Esophagus squamous epithelium (tissue), 5 donors: ENCODE results near the gene APLF. TPM values are rescaled to one million over a fixed set of nuclear protein-coding genes. Genes with fewer than 3 reads are reported as not detected.

Experiments
- DNase-seq: peaks from one replicate; lab custom pipeline; 2025; lab: John Stamatoyannopoulos, UW
- H3K27ac ChIP-seq, 4 donors: fragments of 200-600 bp; sonication (generic); one replicate each; pipeline ENCODE4 v1.5.1; 2016 to 2019; ENCODE audit warnings: mild to moderate bottlenecking in 1 of 4
- H3K27me3 ChIP-seq, 4 donors: fragments of 200-600 bp; sonication (generic); 1 replicate in 3 of 4; 2 replicates in 1 of 4; pipeline versions ENCODE4 v1.5.1 to v1.6.0; 2017 to 2021; ENCODE audit warnings: antibody characterized with exemption in 1 of 4
- H3K36me3 ChIP-seq, 3 donors: fragments of 200-600 bp; sonication (generic); one replicate each; pipeline ENCODE4 v1.5.1; 2016 to 2019
- H3K4me1 ChIP-seq, 3 donors: fragments of 200-600 bp; sonication (generic); one replicate each; pipeline ENCODE4 v1.5.1; 2017 to 2019
- H3K4me3 ChIP-seq, 4 donors: fragments of 200-600 bp; sonication (generic); 1 replicate in 3 of 4; 2 replicates in 1 of 4; pipeline ENCODE4 v1.5.1; 2016 to 2019; ENCODE audit warnings: mild to moderate bottlenecking in 2 of 4, moderate library complexity in 1 of 4
- H3K9me3 ChIP-seq, 3 donors: fragments of 200-600 bp; sonication (generic); one replicate each; pipeline ENCODE4 v1.5.1; 2016 to 2019
- POLR2A ChIP-seq, 4 donors: fragments of 450-650 bp; IDR thresholded peaks; one replicate each; pipeline ENCODE4 v1.6.1; 2017; ENCODE audit warnings: antibody characterized with exemption in 4 of 4, mild to moderate bottlenecking in 4 of 4, moderate library complexity in 3 of 4
- WGBS, 2 donors: methylation state at CpG; one replicate each; pipeline ENCODE4 v1.1.5; 2018; 5-methylcytosine and 5-hydroxymethylcytosine counted together
- intact Hi-C: fragments of 100-400 bp; cut with DNase I; formaldehyde crosslinking; loops from one replicate; pipeline ENCODE4 v1.15.0; 2022
- total RNA-seq, 4 donors: library from RNA; depleted of rRNA; stranded (reverse); fragments of >200 nt; gene quantifications; one replicate each; pipeline ENCODE4 v1.1.0, GENCODE V29; 2016
- TF ChIP-seq, protein P1 (sequence below), 6 experiments: fragments of 450-650 bp in 4 of 6; fragments of 200-600 bp in 2 of 6; sonication (generic) in 2 of 6; IDR thresholded peaks; one replicate each; pipeline ENCODE4 v1.5.1; 2016 to 2019; ENCODE audit warnings: antibody characterized with exemption in 6 of 6, mild to moderate bottlenecking in 4 of 6, moderate library complexity in 4 of 6
- donor health status: DM: yes; HTN: yes; CAD: no.

APLF gene
- total RNA-seq, 4 donors from 2014 or later = 3.2 to 9.5 (median 4.7) TPM

DNA sequence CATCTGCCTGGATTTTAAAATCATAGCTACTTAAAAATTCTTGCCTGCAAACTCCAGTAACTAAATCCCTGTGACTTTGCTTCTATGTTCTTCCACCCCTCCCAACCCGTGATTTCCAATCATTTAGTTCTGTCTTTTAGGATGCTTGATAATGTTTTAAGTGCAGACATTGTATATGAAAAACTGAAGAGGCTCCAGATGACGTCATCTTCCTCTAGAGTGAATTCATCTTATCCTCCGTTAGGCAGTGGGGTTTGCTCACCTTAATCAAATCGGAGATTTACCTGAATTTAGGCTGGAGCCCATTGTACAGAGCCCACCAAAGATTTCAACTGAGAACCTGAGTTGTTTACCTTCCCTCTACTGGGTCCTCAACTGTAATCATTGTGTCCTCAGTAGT, 11.2 kb upstream of the APLF start:
- Histone ChIP-seq H3K4me1 (no peaks in the 10 kb centered on the region), H3K27me3 (no peaks in the 10 kb centered on the region), H3K27ac (no peak overlapping the region), H3K36me3 (no peaks in the 10 kb centered on the region), H3K9me3 (no peaks in the 10 kb centered on the region), H3K4me3 (no peak overlapping the region)
- WGBS, 2 donors = 78 to 93% methylated on average over 4 of the region's 4 CpGs
- TF ChIP-seq, protein P1, sequence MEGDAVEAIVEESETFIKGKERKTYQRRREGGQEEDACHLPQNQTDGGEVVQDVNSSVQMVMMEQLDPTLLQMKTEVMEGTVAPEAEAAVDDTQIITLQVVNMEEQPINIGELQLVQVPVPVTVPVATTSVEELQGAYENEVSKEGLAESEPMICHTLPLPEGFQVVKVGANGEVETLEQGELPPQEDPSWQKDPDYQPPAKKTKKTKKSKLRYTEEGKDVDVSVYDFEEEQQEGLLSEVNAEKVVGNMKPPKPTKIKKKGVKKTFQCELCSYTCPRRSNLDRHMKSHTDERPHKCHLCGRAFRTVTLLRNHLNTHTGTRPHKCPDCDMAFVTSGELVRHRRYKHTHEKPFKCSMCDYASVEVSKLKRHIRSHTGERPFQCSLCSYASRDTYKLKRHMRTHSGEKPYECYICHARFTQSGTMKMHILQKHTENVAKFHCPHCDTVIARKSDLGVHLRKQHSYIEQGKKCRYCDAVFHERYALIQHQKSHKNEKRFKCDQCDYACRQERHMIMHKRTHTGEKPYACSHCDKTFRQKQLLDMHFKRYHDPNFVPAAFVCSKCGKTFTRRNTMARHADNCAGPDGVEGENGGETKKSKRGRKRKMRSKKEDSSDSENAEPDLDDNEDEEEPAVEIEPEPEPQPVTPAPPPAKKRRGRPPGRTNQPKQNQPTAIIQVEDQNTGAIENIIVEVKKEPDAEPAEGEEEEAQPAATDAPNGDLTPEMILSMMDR (IDR thresholded peaks at IDR 0.05) = no peak
- TF ChIP-seq POLR2A (IDR thresholded peaks at IDR 0.05) = no peak
- intact Hi-C loops = no loop called here
- DNase-seq = no peak

DNA sequence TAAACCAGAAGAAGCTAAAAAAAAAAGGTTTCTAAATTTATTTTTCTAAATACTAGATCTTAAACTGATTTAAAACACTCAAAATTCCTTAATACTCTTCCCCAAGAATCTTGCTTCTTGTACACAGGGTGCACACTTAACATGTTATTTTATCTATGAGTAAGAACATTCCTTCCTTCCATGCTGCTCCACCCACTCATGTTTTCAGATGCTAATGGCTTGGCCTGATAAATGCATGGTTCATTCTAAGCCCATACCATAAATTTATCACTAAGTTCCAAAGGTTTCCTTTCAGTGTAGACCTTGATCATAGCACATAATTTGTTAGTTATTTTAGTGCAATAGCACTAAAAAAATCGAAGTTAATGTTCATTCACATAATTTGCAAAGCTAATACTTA, 8.4 kb upstream of the APLF start:
- intact Hi-C loops = no loop called here
- no peak overlapping the region for H3K4me3 ChIP-seq
- H3K27me3 ChIP-seq = no peaks in the 10 kb centered on the region
- H3K9me3 ChIP-seq = no peaks in the 10 kb centered on the region
- no peak overlapping the region for H3K27ac ChIP-seq
- DNase-seq = no peak
- no peaks in the 10 kb centered on the region for H3K36me3 ChIP-seq
- TF ChIP-seq, protein P1 (IDR thresholded peaks at IDR 0.05) = no peak
- TF ChIP-seq POLR2A (IDR thresholded peaks at IDR 0.05) = no peak
- peaks cover 0 to 5% (median 0%) of the 10 kb centered on the region in 3 donors for H3K4me1 ChIP-seq
- 47 to 51% methylated on average over 1 of the region's 1 CpG for WGBS, 2 donors

DNA sequence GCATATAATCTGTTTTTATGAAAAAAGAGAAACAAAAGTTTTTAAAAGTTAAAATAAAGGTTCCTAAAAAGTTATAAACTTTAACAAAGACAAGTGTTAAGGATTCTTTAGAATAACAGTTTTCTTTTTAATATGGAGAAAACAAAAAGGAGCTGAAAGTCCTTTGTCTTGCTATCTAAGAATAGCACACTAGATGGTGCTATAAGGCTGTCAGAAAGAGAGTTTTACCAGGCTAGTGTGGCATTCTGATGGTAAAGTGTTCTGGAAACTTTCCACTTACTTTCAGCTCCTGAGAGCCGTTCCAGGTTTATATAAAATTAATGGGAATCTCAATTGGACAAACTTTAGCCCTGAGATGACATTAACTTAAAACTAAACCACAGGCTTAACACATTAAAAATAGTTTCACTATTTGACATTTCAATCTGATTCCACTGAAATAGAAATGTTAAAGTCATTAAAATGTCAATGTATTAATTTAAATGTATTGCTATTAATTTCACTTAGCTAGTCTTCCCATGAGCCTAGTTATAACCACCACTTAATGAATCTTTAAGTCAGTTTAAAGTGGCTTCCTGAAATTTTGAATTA, 4.0 kb upstream of the APLF start:
- H3K27me3 ChIP-seq = no peaks in the 10 kb centered on the region
- no peaks in the 10 kb centered on the region for H3K36me3 ChIP-seq
- H3K4me1 ChIP-seq = peaks cover 5 to 32% (median 11%) of the 10 kb centered on the region in 3 donors
- TF ChIP-seq, protein P1 (IDR thresholded peaks at IDR 0.05) = peak; percentile 40 to 80 (median 71)
- TF ChIP-seq POLR2A (IDR thresholded peaks at IDR 0.05) = no peak
- H3K4me3 ChIP-seq = no peak overlapping the region
- DNase-seq = no peak
- H3K9me3 ChIP-seq = no peaks in the 10 kb centered on the region
- 0 to 4% methylated on average over 1 of the region's 1 CpG for WGBS, 2 donors
- intact Hi-C loops = no loop called here
- no peak overlapping the region for H3K27ac ChIP-seq

DNA sequence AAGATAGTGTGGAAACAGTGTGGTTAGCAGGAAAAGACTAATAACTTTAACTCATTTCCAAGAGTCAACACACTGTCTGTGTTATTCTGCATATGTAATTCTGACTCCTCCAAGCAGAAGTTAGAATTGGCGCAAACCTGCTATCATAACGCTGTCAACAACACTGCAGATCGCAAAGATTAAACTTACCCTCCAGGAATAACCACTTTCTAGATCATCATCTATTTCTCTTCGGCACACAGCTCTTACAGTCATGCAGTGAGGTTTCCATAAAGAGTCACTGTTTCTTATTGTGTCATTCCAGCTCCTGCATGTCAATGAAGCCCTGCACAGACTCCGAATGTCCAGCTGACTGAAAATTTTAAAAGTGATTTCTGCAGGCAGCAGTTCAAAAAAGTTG, 2.7 kb upstream of the APLF start:
- Histone ChIP-seq H3K27me3 (no peaks in the 10 kb centered on the region), H3K36me3 (no peaks in the 10 kb centered on the region), H3K4me1 (peaks cover 6 to 45% (median 11%) of the 10 kb centered on the region in 3 donors), H3K27ac (no peak overlapping the region), H3K4me3 (no peak overlapping the region), H3K9me3 (no peaks in the 10 kb centered on the region)
- WGBS, 2 donors = 80 to 81% methylated on average over 5 of the region's 5 CpGs
- no peak for DNase-seq
- TF ChIP-seq POLR2A (IDR thresholded peaks at IDR 0.05) = no peak
- TF ChIP-seq, protein P1 (IDR thresholded peaks at IDR 0.05) = no peak
- intact Hi-C loops = no loop called here

DNA sequence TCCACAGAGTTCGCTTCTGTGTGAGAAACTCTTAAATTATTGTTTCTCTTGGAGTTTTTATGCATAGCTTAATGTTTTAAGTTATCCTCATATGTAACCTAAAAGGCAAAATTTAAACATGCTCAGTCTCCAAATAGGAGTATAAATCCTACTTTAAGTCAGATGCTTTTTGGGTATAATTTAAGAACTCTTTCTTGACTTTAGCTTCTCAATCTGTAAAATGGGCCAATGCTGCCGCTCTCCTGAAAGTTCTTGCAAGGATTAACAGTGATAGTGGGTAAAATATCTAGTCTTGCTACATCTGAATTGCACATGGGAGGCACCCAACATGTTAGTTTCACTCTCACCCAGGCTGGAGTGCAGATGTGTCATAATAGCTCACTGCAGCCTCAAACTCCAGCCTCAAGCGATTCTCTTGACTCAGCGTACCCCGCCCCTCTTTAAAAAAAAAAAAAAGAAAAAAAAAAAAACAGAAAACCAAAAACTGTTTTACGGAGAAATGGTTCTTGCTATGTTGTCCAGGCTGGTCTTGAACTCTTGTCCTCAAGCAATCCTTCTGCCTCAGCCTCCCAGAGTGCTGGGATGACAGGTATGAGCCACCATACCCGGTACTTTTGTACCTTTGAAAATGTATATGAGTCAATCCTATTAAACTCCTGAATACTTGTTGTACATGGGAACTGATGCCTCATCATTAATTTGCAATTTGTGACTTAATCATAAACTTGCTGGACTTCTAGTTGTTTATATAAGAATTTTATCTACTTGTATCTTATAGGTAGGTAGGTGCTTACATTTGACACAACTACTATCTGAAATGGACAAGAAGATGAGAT, 2.1 kb upstream of the APLF start:
- H3K4me3 ChIP-seq = no peak overlapping the region
- no peaks in the 10 kb centered on the region for H3K9me3 ChIP-seq
- peak overlapping the region; percentile 95 to 98 (median 96) for H3K27ac ChIP-seq
- DNase-seq = no peak
- peaks cover 6 to 50% (median 11%) of the 10 kb centered on the region in 3 donors for H3K4me1 ChIP-seq
- intact Hi-C loops = no loop called here
- 45 to 53% methylated on average over 7 of the region's 7 CpGs for whole genome bisulfite sequencing, 2 donors
- TF ChIP-seq, protein P1 (IDR thresholded peaks at IDR 0.05) = no peak
- TF ChIP-seq POLR2A (IDR thresholded peaks at IDR 0.05) = no peak
- H3K27me3 ChIP-seq = no peaks in the 10 kb centered on the region
- no peaks in the 10 kb centered on the region for H3K36me3 ChIP-seq
